GM23338 (cell line): ENCODE results near the gene SLC35G2. TPM values are rescaled to one million over a fixed set of nuclear protein-coding genes. Genes with fewer than 3 reads are reported as not detected.

Experiments used
- ATAC-seq: fragments of 200-7000 bp; cut with Tn5 transposase; 3 replicates; pipeline ENCODE4 v1.9.1; 2020
- DNase-seq: peaks from one replicate; pipeline ENCODE4 v3.0.0-alpha.2; 2015; ENCODE audit warnings: low spot score
- H2AFZ ChIP-seq: fragments of 200-600 bp; sonication (generic); 2 replicates; pipeline ENCODE4 v1.8.0; 2016; ENCODE audit warnings: antibody characterized with exemption, mild to moderate bottlenecking, moderate library complexity
- H3F3A ChIP-seq: fragments of 200-600 bp; sonication (generic); replicated peaks from 2 replicates; pipeline ENCODE4 v1.8.0; 2017; ENCODE audit warnings: antibody characterized with exemption, mixed run types, low read depth
- H3K27ac ChIP-seq: fragments of 200-600 bp; sonication (generic); 2 replicates; pipeline ENCODE4 v1.6.1; 2016; ENCODE audit warnings: low read depth
- H3K27me3 ChIP-seq: fragments of 200-600 bp; sonication (generic); 2 replicates; pipeline ENCODE4 v1.8.0; 2016; ENCODE audit warnings: mild to moderate bottlenecking, mixed run types, moderate library complexity; ENCODE audit not compliant: insufficient read depth
- H3K36me3 ChIP-seq: fragments of 200-600 bp; sonication (generic); 2 replicates; pipeline ENCODE4 v1.8.0; 2016; ENCODE audit warnings: mild to moderate bottlenecking; ENCODE audit not compliant: insufficient read depth
- H3K4me1 ChIP-seq: fragments of 200-600 bp; sonication (generic); 2 replicates; pipeline ENCODE4 v1.8.0; 2016; ENCODE audit warnings: mild to moderate bottlenecking, moderate library complexity; ENCODE audit not compliant: insufficient read depth
- H3K4me2 ChIP-seq: fragments of 200-600 bp; sonication (generic); 2 replicates; pipeline ENCODE4 v1.7.1; 2017; ENCODE audit warnings: mixed run types
- H3K4me3 ChIP-seq: fragments of 200-600 bp; sonication (generic); 2 replicates; pipeline ENCODE4 v1.6.1; 2016; ENCODE audit warnings: mixed run types
- H3K79me2 ChIP-seq: fragments of 200-600 bp; sonication (generic); replicated peaks from 2 replicates; pipeline ENCODE4 v1.8.0; 2017; ENCODE audit warnings: mild to moderate bottlenecking; ENCODE audit not compliant: insufficient read depth
- H3K9me2 ChIP-seq: fragments of 200-600 bp; sonication (generic); 2 replicates; pipeline ENCODE4 v1.8.0; 2017; ENCODE audit not compliant: insufficient read depth
- H4K20me1 ChIP-seq: fragments of 200-600 bp; sonication (generic); replicated peaks from 2 replicates; pipeline ENCODE4 v1.8.0; 2017; ENCODE audit warnings: mild to moderate bottlenecking; ENCODE audit not compliant: insufficient read depth
- H3K27ac Mint-ChIP-seq: 2 replicates; pipeline ENCODE4 v1.8.0; 2020; ENCODE audit warnings: inconsistent platforms, mild to moderate bottlenecking, moderate library complexity, mixed read lengths
- H3K27me3 Mint-ChIP-seq: 3 replicates; pipeline ENCODE4 v1.8.0; 2022; ENCODE audit warnings: low read depth, mild to moderate bottlenecking, moderate library complexity, mixed read lengths, inconsistent platforms; ENCODE audit not compliant: insufficient read depth, poor library complexity
- H3K36me3 Mint-ChIP-seq: 3 replicates; pipeline ENCODE4 v1.8.0; 2021; ENCODE audit warnings: low read depth, mild to moderate bottlenecking, inconsistent platforms, moderate library complexity, mixed read lengths
- H3K4me1 Mint-ChIP-seq: 3 replicates; pipeline ENCODE4 v1.8.0; 2020; ENCODE audit warnings: mild to moderate bottlenecking, inconsistent platforms, mixed read lengths
- H3K4me3 Mint-ChIP-seq: 3 replicates; pipeline ENCODE4 v1.8.0; 2021; ENCODE audit warnings: moderate library complexity, mild to moderate bottlenecking, inconsistent platforms, mixed read lengths
- H3K9me3 Mint-ChIP-seq: 3 replicates; pipeline ENCODE4 v1.8.0; 2020; ENCODE audit warnings: moderate library complexity, mild to moderate bottlenecking, inconsistent platforms, mixed read lengths
- CREB1 ChIP-seq: fragments of 250-450 bp; sonication (Bioruptor Pico); IDR thresholded peaks from 2 replicates; pipeline ENCODE4 v1.5.0; 2020; ENCODE audit warnings: low read depth, mild to moderate bottlenecking, moderate library complexity
- CTCF ChIP-seq, 2 experiments: fragments of 200-600 bp in 1 of 2; sonication (generic) in 1 of 2; conservative IDR thresholded peaks; 2 replicates each; pipeline versions ENCODE4 v1.5.1 to v1.6.1; 2016 to 2017; ENCODE audit warnings: antibody characterized with exemption in 2 of 2, low read depth in 2 of 2, mild to moderate bottlenecking in 2 of 2, moderate library complexity in 1 of 2
- ETS1 ChIP-seq: IDR thresholded peaks from 2 replicates; pipeline ENCODE4 v1.6.1; 2016; ENCODE audit warnings: antibody characterized with exemption
- EZH2 ChIP-seq: fragments of 200-600 bp; sonication (generic); IDR thresholded peaks from one replicate; pipeline ENCODE4 v1.8.0; 2017; ENCODE audit warnings: antibody characterized with exemption, mild to moderate bottlenecking, low read depth; ENCODE audit not compliant: unreplicated experiment
- EZH2phosphoT487 ChIP-seq: fragments of 200-600 bp; sonication (generic); IDR thresholded peaks from one replicate; pipeline ENCODE4 v1.8.1; 2018; ENCODE audit warnings: antibody characterized with exemption; ENCODE audit not compliant: unreplicated experiment
- JUNB ChIP-seq: IDR thresholded peaks from one replicate; pipeline ENCODE4 v1.6.1; 2016; ENCODE audit warnings: antibody characterized with exemption; ENCODE audit not compliant: unreplicated experiment
- POLR2AphosphoS5 ChIP-seq: IDR thresholded peaks from 2 replicates; pipeline ENCODE4 v1.6.1; 2016; ENCODE audit warnings: antibody characterized with exemption, low read depth
- REST ChIP-seq: IDR thresholded peaks from one replicate; pipeline ENCODE4 v1.6.1; 2018; ENCODE audit warnings: antibody characterized with exemption; ENCODE audit not compliant: unreplicated experiment
- STAT1 ChIP-seq: IDR thresholded peaks from one replicate; pipeline ENCODE4 v1.6.1; 2016; ENCODE audit warnings: antibody characterized with exemption; ENCODE audit not compliant: unreplicated experiment
- ZNF114 ChIP-seq: fragments of 250-450 bp; sonication (Bioruptor Pico); IDR thresholded peaks from 2 replicates; pipeline ENCODE4 v1.5.0; 2020; ENCODE audit warnings: mild to moderate bottlenecking, moderate library complexity
- ZNF331 ChIP-seq: fragments of 250-450 bp; sonication (Bioruptor Pico); IDR thresholded peaks from 2 replicates; pipeline ENCODE4 v1.5.0; 2020; ENCODE audit warnings: low read depth, mild to moderate bottlenecking, moderate library complexity
- ZNF462 ChIP-seq: fragments of 250-450 bp; sonication (Bioruptor Pico); IDR thresholded peaks from 2 replicates; pipeline ENCODE4 v1.5.0; 2020; ENCODE audit warnings: mild to moderate bottlenecking, moderate library complexity
- polyA plus RNA-seq: library from polyadenylated mRNA; unstranded; fragments of >200 nt; fragmentation: Nextera tagmentation; extraction: Ambion mirVana; gene quantifications from 2 replicates; pipeline ENCODE4 v1.2.1, GENCODE V29; 2016
- total RNA-seq: library from RNA; depleted of rRNA; stranded (reverse); fragments of >200 nt; shearing (Covaris generic); gene quantifications from 2 replicates; pipeline ENCODE4 v1.2.3, GENCODE V29; 2014

The SLC35G2 gene
- total and polyA plus RNA-seq, 2 experiments from 2014 or later, result 6.8 to 8.8 TPM

GRCh38 chr3:136856665-136857064 is 37.7 kb downstream of the SLC35G2 start:
- Mint-ChIP-seq H3K27me3 (peaks cover 7% of the 10 kb centered on the region), H3K4me1 (peaks cover 36% of the 10 kb centered on the region), H3K4me3 (no peak overlapping the region), H3K36me3 (peaks cover 22% of the 10 kb centered on the region), H3K27ac (no peak overlapping the region), H3K9me3 (peaks cover 3% of the 10 kb centered on the region; the same call in 1 of the 3 replicates)
- Histone ChIP-seq H3K4me2 (no peak overlapping the region), H4K20me1 (peaks cover 16% of the 10 kb centered on the region), H3K79me2 (peaks cover 65% of the 10 kb centered on the region), H2AFZ (no peak overlapping the region), H3K4me1 (peaks cover 27% of the 10 kb centered on the region), H3K9me2 (no peaks in the 10 kb centered on the region), H3K36me3 (no peaks in the 10 kb centered on the region), H3F3A (0 out of 2 replicates have a peak, but pooled peaks cover 1% of the 10 kb centered on the region), H3K4me3 (no peak overlapping the region), H3K27me3 (no peaks in the 10 kb centered on the region), H3K27ac (0 out of 2 replicates have a peak overlapping the region, but pooled peaks have one; percentile 10)
- DNase-seq (no peak), ATAC-seq (no peak)
- TF ChIP-seq ETS1, result no peak
- no peak for TF ChIP-seq STAT1
- TF ChIP-seq CTCF (conservative IDR thresholded peaks at IDR 0.05; ENCODE audit: low read depth in 2 of 2), result no peak
- TF ChIP-seq ZNF462, result no peak
- no peak for TF ChIP-seq EZH2
- no peak for TF ChIP-seq JUNB
- TF ChIP-seq EZH2phosphoT487, result no peak
- TF ChIP-seq ZNF331, result no peak
- no peak for TF ChIP-seq REST
- no peak for TF ChIP-seq ZNF114 (CRISPR knock-in tag)
- TF ChIP-seq POLR2AphosphoS5, result no peak
- no peak for TF ChIP-seq CREB1 (CRISPR knock-in tag)
